BJ (cell line): ENCODE data around the gene RAMP1. TPM values are rescaled to one million over a fixed set of nuclear protein-coding genes. Genes with fewer than 3 reads are reported as not detected.

Source experiments
- CTCF ChIA-PET: fragments of 350-600 bp; formaldehyde crosslinking; extraction: SDS; loops from one replicate; lab custom pipeline; 2021; ENCODE audit warnings: antibody characterized with exemption, inconsistent platforms; lab: Yijun Ruan, JAX
- POLR2A ChIA-PET: fragments of 300-600 bp; sonication (Branson Sonifier 250); formaldehyde crosslinking; extraction: SDS; loops from one replicate; lab custom pipeline; 2021; ENCODE audit warnings: antibody characterized with exemption; lab: Charles Lee
- DNase-seq: peaks from one replicate; pipeline ENCODE4 v3.0.0-alpha.2; 2011; ENCODE audit warnings: low read depth
- H3K27me3 ChIP-seq: 2 replicates; pipeline ENCODE4 v1.6.0; 2011; ENCODE audit warnings: low read length; ENCODE audit not compliant: control insufficient read depth, insufficient read depth
- H3K36me3 ChIP-seq: 2 replicates; pipeline ENCODE4 v1.5.1; 2011; ENCODE audit warnings: low read length; ENCODE audit not compliant: control insufficient read depth, insufficient read depth
- H3K4me3 ChIP-seq: 2 replicates; pipeline ENCODE4 v1.5.1; 2011; ENCODE audit warnings: low read depth, mild to moderate bottlenecking, control low read depth, low read length
- CTCF ChIP-seq: IDR thresholded peaks from 2 replicates; pipeline ENCODE4 v1.5.1; 2011; ENCODE audit warnings: low read depth, mild to moderate bottlenecking, control low read depth, inconsistent platforms, low read length, moderate library complexity; ENCODE audit not compliant: insufficient read depth
- polyA plus RNA-seq: library from polyadenylated mRNA; depleted of rRNA; stranded (reverse); fragments of >200 nt; gene quantifications from 2 replicates; pipeline ENCODE4 v1.2.3, GENCODE V29; 2011

The RAMP1 gene
- polyA plus RNA-seq, 1 experiment, result 10.8 TPM

- ChIA-PET CTCF (interaction anchor here (1.1 to 2.8 kb wide), 3 partner anchors 9 to 74 kb away, joined by 3 to 9 read pairs (median 4); no protein-coding TSS in a partner anchor), POLR2A (interaction anchor here (0.7 kb wide), 1 partner anchor 61 kb away, joined by 4 read pairs; no protein-coding TSS in a partner anchor)
- TF ChIP-seq CTCF, result no peak
- no peaks in the 10 kb centered on the region for H3K36me3 ChIP-seq
- no peaks in the 10 kb centered on the region; the same call in 1 of the 2 replicates for H3K27me3 ChIP-seq
- no peak overlapping the region for H3K4me3 ChIP-seq
- peak; percentile 89 for DNase-seq
These were observed 73.3 kb downstream of the RAMP1 start for GRCh38 chr2:237932731-237933131.

- TF ChIP-seq CTCF, result no peak
- Histone ChIP-seq H3K4me3 (no peak overlapping the region), H3K27me3 (no peaks in the 10 kb centered on the region), H3K36me3 (no peaks in the 10 kb centered on the region)
- ChIA-PET POLR2A (no interaction called here), CTCF (interaction anchor here (1.3 kb wide), 1 partner anchor 10 kb away, joined by 6 read pairs; no protein-coding TSS in a partner anchor)
- no peak for DNase-seq
These were observed 74.8 kb downstream of the RAMP1 start for GRCh38 chr2:237934186-237934585.

GRCh38 chr2:237935740-237936452 lies 76.5 kb downstream of the RAMP1 start:
- Histone ChIP-seq H3K27me3 (no peaks in the 10 kb centered on the region), H3K4me3 (no peak overlapping the region), H3K36me3 (no peaks in the 10 kb centered on the region)
- ChIA-PET CTCF (no interaction called here), POLR2A (interaction anchor here (0.6 kb wide), 1 partner anchor 13 kb away, joined by 3 read pairs; no protein-coding TSS in a partner anchor)
- DNase-seq, result no peak
- TF ChIP-seq CTCF, result no peak

GRCh38 chr2:237939251-237939650 lies 79.8 kb downstream of the RAMP1 start:
- Histone ChIP-seq H3K4me3 (no peak overlapping the region), H3K36me3 (no peaks in the 10 kb centered on the region), H3K27me3 (no peaks in the 10 kb centered on the region)
- ChIA-PET CTCF (interaction anchor here (0.6 kb wide), 1 partner anchor 14 kb away, joined by 3 read pairs; no protein-coding TSS in a partner anchor), POLR2A (no interaction called here)
- no peak for TF ChIP-seq CTCF
- DNase-seq, result no peak

GRCh38 chr2:237940828-237941227 lies 81.4 kb downstream of the RAMP1 start:
- POLR2A ChIA-PET, result no interaction called here
- CTCF ChIA-PET, result interaction anchor here (0.8 to 1.9 kb wide), 2 partner anchors 9 to 18 kb away, joined by 3 to 5 read pairs; no protein-coding TSS in a partner anchor
- no peak for TF ChIP-seq CTCF
- DNase-seq, result no peak
- no peak overlapping the region for H3K4me3 ChIP-seq
- H3K36me3 ChIP-seq, result no peaks in the 10 kb centered on the region
- no peaks in the 10 kb centered on the region for H3K27me3 ChIP-seq
